Globus pallidus (tissue), 1 donor: Measurements from ENCODE around the gene RNF150.
A peak's percentile ranks its signal among the peaks of the same experiment; 100 is the strongest.
"Not testable (repeated sequence)": the region's sequence is repeated elsewhere in the genome, so short reads cannot be mapped to it uniquely, and the experiment has no call there.

Experiments used
- DNase-seq: peaks from one replicate; pipeline ENCODE4 v3.0.0-alpha.2; 2015; ENCODE audit warnings: low spot score

The RNF150 gene

GRCh38 chr4:141133146-141133998, at the start of gene RNF150:
Gene RNF150, minus strand, starts transcription at chr4:141133469.
- DNase-seq, result peak; percentile 78

GRCh38 chr4:141180991-141181761, 47.9 kb upstream of the RNF150 start:
- DNase-seq, result no peak

GRCh38 chr4:141179474-141180373, 46.5 kb upstream of the RNF150 start:
- DNase-seq, result no peak

GRCh38 chr4:141177171-141177570, 43.9 kb upstream of the RNF150 start:
- no peak for DNase-seq

GRCh38 chr4:141174457-141174856, 41.2 kb upstream of the RNF150 start:
- DNase-seq, result peak; percentile 26

- no peak for DNase-seq
Measured at GRCh38 chr4:141170671-141171070, 37.4 kb upstream of the RNF150 start.

GRCh38 chr4:141169391-141169790, 36.1 kb upstream of the RNF150 start:
- no peak for DNase-seq

GRCh38 chr4:141165001-141165400, 31.7 kb upstream of the RNF150 start:
- not testable (repeated sequence) for DNase-seq

GRCh38 chr4:141159027-141159426, 25.8 kb upstream of the RNF150 start:
- DNase-seq, result no peak

- DNase-seq, result peak; percentile 30
Measured at GRCh38 chr4:141158219-141158618, 24.9 kb upstream of the RNF150 start.

GRCh38 chr4:141155586-141155985, 22.3 kb upstream of the RNF150 start:
- DNase-seq, result no peak

GRCh38 chr4:141154725-141155124, 21.5 kb upstream of the RNF150 start:
- DNase-seq, result no peak

- DNase-seq, result no peak
Measured at GRCh38 chr4:141153751-141154510, 20.7 kb upstream of the RNF150 start.

GRCh38 chr4:141144207-141144606, 10.9 kb upstream of the RNF150 start:
- DNase-seq, result no peak

- DNase-seq, result no peak
Measured at GRCh38 chr4:141142423-141142822, 9.2 kb upstream of the RNF150 start.

- DNase-seq, result no peak
Measured at GRCh38 chr4:141140391-141141200, 7.3 kb upstream of the RNF150 start.

- DNase-seq, result no peak
Measured at GRCh38 chr4:141133999-141134995, 1.0 kb upstream of the RNF150 start.

GRCh38 chr4:141132709-141133145, 542 bp downstream of the RNF150 start:
- no peak for DNase-seq

GRCh38 chr4:141132072-141132708, 1.1 kb downstream of the RNF150 start:
- no peak for DNase-seq
